GM21381 (cell line): ENCODE results near the gene MRO.
"Not testable (repeated sequence)": the region's sequence is repeated elsewhere in the genome, so short reads cannot be mapped to it uniquely, and the experiment has no call there.

ENCODE experiments used
- ATAC-seq: cut with Tn5 transposase; IDR thresholded peaks from one replicate; pipeline ENCODE4 v1.9.1; 2021; ENCODE audit warnings: mild to moderate bottlenecking, moderate library complexity; ENCODE audit not compliant: unreplicated experiment

MRO gene

DNA sequence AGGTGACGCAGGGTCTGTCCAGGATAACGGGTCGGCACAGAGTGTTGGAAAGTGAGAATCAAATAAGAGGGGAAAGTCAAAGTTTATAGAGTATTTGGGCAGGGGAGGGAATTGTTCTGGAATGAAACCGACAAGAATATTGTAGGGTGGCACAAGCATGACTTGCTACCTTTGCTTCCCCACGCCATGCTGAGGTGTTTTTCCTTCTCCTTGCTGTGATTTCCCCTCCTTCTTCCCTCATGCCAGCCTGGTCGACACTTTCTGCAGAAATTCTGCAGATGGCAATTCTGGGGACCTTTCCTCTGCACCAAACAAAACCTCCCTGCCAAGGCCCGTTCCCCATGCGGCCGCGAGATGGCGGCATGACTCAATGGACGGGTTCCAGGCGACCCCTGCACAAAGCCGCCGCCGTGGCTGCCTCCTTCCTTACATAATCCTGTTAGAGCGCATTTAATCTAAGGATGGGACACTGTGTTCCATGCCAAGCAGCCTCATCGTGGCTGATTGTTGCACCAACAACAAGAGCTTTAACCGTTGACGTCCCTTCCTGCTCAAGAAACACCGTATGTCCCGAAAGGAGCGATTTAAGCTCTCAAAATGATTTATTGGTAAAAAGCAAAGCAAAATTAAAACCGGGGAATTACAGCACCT is at the start of gene MRO:
Gene MRO (minus strand): TSS at position 289 of the 651 bp plus-strand sequence. CDS start 10,616 bp downstream, outside the sequence.
- ATAC-seq = peak; percentile 96

- ATAC-seq = no peak
These were observed 49.3 kb upstream of the MRO start for GRCh38 chr18:50869150-50869549.

GRCh38 chr18:50866765-50867164 is 46.9 kb upstream of the MRO start:
- ATAC-seq = no peak

- no peak for ATAC-seq
These were observed 44.1 kb upstream of the MRO start for GRCh38 chr18:50863840-50864375.

DNA sequence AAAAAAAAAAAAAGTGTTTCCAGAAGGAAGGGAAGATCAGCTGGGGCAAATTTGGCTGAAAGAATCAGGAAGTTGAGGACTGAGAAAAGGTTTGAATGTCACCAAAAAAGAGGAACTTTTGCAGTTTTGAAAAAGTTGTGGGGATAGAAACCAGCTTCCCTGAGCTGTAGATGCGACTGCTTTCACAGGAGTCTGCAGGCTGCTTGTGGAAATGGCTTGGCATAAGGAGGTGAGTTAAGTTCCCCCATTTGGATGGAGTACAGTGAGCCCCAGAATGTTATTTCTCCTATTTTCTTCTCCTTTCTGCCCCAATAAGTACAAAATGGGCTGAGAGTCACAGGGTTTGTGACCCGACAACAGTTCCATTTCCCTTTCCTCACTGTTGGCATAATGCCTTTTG is 42.6 kb upstream of the MRO start:
- ATAC-seq = no peak

- no peak for ATAC-seq
These were observed 41.8 kb upstream of the MRO start for GRCh38 chr18:50861617-50862016.

GRCh38 chr18:50859793-50860555 is 40.2 kb upstream of the MRO start:
- no peak for ATAC-seq

GRCh38 chr18:50857694-50858093 is 37.9 kb upstream of the MRO start:
- no peak for ATAC-seq

DNA sequence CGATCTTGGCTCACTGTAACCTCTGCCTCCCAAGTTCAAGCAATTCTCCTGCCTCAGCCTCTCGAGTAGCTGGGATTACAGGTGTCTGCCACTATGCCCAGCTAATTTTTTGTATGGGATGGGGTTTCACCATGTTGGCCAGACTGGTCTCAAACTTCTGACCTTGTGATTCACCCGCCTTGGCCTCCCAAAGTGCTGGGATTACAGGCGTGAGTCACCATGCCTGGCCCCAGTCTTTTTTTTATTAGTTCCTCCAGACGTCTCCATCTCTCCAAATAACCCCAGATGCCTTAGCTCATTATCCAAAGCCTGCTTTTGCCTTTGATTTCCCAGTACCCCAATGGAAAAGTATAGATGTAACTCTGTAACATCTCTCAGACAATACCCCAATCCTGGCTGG is 37.4 kb upstream of the MRO start:
- not testable (repeated sequence) for ATAC-seq

DNA sequence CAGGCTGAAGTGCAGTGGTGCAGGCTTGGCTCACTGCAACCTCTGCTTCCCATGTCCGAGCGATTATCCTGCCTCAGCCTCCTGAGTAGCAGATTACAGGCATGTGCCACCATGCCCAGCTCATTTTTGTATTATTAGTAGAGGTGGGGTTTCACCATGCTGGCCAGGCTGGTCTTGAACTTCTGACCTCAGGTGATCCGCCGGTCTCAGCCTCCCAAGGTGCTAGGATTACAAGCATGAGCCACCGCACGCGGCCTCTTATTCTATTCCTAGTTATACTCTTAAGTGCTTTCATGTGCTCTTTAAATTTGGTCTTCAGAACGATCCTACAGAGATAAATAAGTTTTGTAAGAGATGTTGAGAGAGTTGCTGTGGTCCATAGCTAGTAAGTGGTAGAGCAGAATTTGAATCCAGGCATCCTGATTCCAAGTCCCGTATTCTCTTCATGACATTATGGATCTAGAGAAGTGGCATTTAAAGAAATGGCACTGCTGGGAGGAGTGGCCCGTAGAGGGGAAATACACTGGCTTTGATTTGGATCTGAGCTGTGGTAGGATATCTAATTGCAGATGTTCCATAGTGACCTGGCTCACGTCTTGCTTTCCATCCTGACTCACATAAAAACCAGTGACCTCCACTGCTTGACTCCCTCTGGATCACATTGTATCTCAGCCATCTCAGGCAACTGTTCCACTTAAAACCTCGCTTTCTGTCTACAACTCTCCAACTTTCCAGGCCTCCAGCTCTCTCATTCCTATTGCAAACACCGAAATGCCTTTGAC is 36.4 kb upstream of the MRO start:
- ATAC-seq = no peak

- no peak for ATAC-seq
These were observed 34.1 kb upstream of the MRO start for GRCh38 chr18:50853863-50854271.

- ATAC-seq = no peak
These were observed 30.7 kb upstream of the MRO start for GRCh38 chr18:50850307-50851065.

DNA sequence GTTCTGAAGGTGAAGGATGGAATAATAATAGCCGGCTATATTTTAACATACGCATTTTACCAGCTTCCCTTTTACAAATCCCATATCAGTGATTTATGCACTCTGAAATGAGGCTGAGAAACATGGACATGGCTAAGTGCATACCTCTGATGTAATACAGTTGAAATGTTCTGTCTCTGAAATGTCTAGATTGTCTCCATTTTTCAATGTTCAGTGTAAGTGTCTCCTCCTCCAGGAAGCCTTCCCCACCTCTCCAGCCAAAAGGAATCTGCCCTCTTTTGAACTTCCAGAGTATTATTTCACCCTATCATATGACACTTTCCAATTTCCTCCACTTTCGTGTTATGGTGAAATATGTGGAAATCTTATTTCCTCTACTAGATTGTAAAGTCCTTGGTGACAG is 29.6 kb upstream of the MRO start:
- ATAC-seq = no peak

GRCh38 chr18:50848991-50849390 is 29.2 kb upstream of the MRO start:
- no peak for ATAC-seq

- ATAC-seq = no peak
These were observed 28.3 kb upstream of the MRO start for GRCh38 chr18:50848061-50848551.

- no peak for ATAC-seq
These were observed 27.4 kb upstream of the MRO start for GRCh38 chr18:50847192-50847591.

DNA sequence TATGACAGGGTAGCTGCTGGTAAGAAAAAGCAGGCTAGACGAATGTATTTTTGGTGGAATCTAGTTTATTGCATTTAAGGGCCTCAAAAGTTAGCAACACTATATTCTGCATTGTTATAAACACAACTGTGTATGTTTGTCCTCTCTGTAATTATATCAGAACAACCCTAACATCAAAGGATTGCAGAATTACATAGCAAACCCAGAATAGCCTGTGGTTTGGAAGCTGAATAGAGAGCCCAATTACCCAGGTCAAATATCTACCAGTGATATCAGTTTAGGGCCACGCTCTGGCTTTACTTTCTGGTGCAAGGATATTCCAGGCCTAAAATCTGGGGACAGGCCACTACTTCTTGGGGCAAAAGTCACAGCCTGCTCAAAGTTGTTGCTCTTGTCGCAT is 25.1 kb upstream of the MRO start:
- no peak for ATAC-seq

DNA sequence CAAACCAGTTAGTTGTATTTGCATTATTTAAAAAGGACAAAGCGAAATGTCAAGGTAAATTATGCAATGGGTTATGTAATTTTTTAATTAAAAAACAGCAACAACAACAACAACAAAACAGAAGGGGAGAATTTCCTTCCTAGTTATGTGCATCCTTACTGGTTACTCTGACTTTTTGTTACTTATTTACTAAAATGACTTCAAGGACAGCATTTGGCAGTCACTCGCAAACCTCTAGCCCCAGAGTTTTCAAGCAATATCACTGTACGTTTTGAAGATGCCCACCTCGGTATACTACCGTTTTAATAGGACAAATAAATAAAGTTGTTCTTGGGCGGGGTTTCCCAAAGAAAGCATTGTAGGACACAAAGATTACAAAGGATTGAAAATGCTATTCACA is 24.7 kb upstream of the MRO start:
- ATAC-seq = no peak

GRCh38 chr18:50842846-50843245 is 23.0 kb upstream of the MRO start:
- no peak for ATAC-seq

DNA sequence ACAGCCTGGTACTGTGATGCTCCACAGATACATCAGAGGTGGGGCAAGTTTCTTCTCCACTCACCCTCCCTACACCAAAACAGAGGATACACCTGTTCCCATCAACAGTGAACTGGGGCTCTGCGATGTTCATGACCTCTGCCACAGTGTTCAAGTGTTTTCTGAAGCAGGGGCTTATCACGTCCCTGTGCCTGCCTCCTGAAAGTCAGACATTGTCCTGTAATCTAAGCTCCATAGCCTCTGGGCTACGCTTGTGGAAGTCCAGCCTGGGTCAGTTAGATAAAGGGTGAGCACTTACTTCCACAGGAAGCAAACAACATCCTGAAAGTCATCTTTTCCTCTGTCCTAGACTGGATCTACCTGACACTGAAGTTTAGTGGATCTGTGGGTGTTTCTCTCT is 20.2 kb upstream of the MRO start:
- ATAC-seq = no peak

- ATAC-seq = no peak
These were observed 19.5 kb upstream of the MRO start for GRCh38 chr18:50839341-50839740.
